ENCODE measurements around the gene NRXN2. TPM values are rescaled to one million over a fixed set of nuclear protein-coding genes. Genes with fewer than 3 reads are reported as not detected.

NRXN2 gene
- total and polyA plus RNA-seq, 11 donors = 0.42 to 5.5 (median 0.92) TPM; not detected in 1

DNA sequence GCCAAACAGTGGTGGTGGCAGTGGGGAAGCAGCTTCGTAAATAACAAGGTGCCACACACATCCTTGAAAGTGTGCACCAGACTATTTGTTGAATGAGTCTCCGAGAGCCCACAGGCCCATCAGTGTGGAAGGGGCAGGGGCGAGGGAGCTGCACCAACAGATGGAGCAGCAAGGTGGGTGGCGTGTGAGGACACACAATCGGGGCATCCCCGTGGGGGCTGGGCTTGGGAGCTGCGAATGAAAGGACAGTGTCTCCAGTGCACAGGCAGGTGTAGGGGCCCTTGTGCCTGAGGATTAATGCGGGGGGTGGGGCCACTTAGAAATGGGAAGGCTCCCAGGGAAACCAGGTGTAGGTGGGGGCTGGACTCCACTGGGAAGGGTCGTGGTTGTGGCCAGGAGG, 2.8 kb downstream of the NRXN2 start:
- peaks cover 6 to 73% (median 50%) of the 10 kb centered on the region in 9 donors for H3K27me3 ChIP-seq
- peak in 1 of 5 donors; percentile 31 for DNase-seq
- H3K9me3 ChIP-seq = no peaks in the 10 kb centered on the region
- H3K27ac ChIP-seq = no peak overlapping the region
- intact Hi-C loops (cut with DNase I) = loop anchor here in 6 of 10 donors (5.0 to 10.0 kb wide), 5 partner anchors 33 to 275 kb away; no protein-coding TSS in a partner anchor
- ATAC-seq = no peak
- no peak for TF ChIP-seq CTCF (IDR thresholded peaks at IDR 0.05)
- no peak for TF ChIP-seq POLR2A (IDR thresholded peaks at IDR 0.05)
- H3K4me1 ChIP-seq = peaks cover 0 to 9% (median 2%) of the 10 kb centered on the region in 12 donors
- no peak overlapping the region for H3K4me3 ChIP-seq
- H3K36me3 ChIP-seq = no peaks in the 10 kb centered on the region
- WGBS, 4 donors = 73 to 80% (median 78%) methylated on average over 9 of the region's 9 CpGs

GRCh38 chr11:64719406-64719805, 3.6 kb downstream of the NRXN2 start:
- Histone ChIP-seq H3K36me3 (no peaks in the 10 kb centered on the region), H3K4me3 (no peak overlapping the region), H3K4me1 (peaks cover 0 to 9% (median 2%) of the 10 kb centered on the region in 12 donors), H3K27ac (no peak overlapping the region), H3K9me3 (no peaks in the 10 kb centered on the region), H3K27me3 (peaks cover 10 to 80% (median 58%) of the 10 kb centered on the region in 9 donors)
- ATAC-seq (no peak), DNase-seq (peak in 1 of 5 donors; percentile 49)
- TF ChIP-seq CTCF (IDR thresholded peaks at IDR 0.05) (no peak), POLR2A (IDR thresholded peaks at IDR 0.05) (no peak)
- WGBS, 4 donors = 83 to 92% (median 86%) methylated on average over 8 to 10 of the region's 10 CpGs
- intact Hi-C loops (cut with DNase I) = no loop called here

- Histone ChIP-seq H3K4me1 (peaks cover 0 to 8% (median 2%) of the 10 kb centered on the region in 12 donors), H3K27me3 (peaks cover 16 to 87% (median 64%) of the 10 kb centered on the region in 9 donors), H3K36me3 (no peaks in the 10 kb centered on the region), H3K27ac (no peak overlapping the region), H3K9me3 (no peaks in the 10 kb centered on the region), H3K4me3 (no peak overlapping the region)
- DNase-seq = no peak
- 64 to 72% (median 70%) methylated on average over 4 of the region's 4 CpGs for WGBS, 4 donors
- intact Hi-C loops (cut with DNase I) = no loop called here
- no peak for ATAC-seq
- TF ChIP-seq POLR2A (IDR thresholded peaks at IDR 0.05) (no peak), CTCF (IDR thresholded peaks at IDR 0.05) (no peak)
Observed at GRCh38 chr11:64718780-64719124, 4.2 kb downstream of the NRXN2 start.

DNA sequence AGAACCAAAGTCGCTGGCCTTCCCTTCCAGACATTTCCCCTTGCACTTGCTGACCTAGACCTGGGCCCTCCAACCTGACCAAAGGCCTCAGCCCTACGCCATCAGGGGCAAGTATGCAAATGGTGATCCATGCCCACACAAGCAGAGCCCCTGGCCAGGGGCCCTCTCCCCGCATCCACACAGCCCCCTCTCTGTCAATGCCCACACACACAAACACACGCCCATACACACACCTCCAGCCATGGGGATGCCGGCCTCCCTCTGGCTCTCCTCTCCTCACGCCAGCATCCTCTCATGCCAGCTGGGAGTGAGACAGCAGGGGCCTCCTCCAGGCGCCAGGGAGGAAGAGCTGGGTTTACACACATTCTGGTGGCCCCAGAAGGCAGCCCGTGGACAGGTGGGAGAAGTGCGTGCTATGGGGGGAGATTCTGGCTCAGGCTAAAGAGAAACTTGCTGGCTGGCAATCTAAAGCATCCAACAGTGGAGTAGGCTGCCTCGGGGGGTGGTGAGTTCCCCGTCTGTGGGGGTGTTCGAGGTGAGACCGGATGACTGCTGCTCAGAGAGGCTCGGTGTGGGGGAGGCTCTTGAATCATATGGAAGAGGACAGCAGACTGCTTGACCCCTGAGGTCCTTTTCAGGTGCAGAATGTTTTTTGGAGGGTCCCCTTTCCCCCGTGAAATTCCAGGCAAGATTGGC, 4.8 kb downstream of the NRXN2 start:
- Histone ChIP-seq H3K36me3 (no peaks in the 10 kb centered on the region), H3K27ac (no peak overlapping the region), H3K4me3 (no peak overlapping the region), H3K9me3 (no peaks in the 10 kb centered on the region), H3K27me3 (peaks cover 19 to 90% (median 68%) of the 10 kb centered on the region in 9 donors), H3K4me1 (peaks cover 0 to 8% (median under 1%) of the 10 kb centered on the region in 12 donors)
- ATAC-seq (no peak), DNase-seq (peak in 1 of 5 donors; percentile 31)
- 75 to 83% (median 80%) methylated on average over 14 to 15 of the region's 15 CpGs for WGBS, 4 donors
- intact Hi-C loops (cut with DNase I) = no loop called here
- TF ChIP-seq CTCF (IDR thresholded peaks at IDR 0.05) (no peak), POLR2A (IDR thresholded peaks at IDR 0.05) (no peak)

Data from heart left ventricle (tissue), 16 donors.